H1 (cell line): ENCODE data around the gene GRIFIN. TPM values are rescaled to one million over a fixed set of nuclear protein-coding genes. Genes with fewer than 3 reads are reported as not detected.
A peak's percentile ranks its signal among the peaks of the same experiment; 100 is the strongest.

Source experiments
- CTCF ChIA-PET: fragments of 300-600 bp; sonication (Branson Sonifier 250); formaldehyde crosslinking; loops from one replicate; lab custom pipeline; 2021; ENCODE audit not compliant: partially characterized antibody; lab: Charles Lee
- POLR2A ChIA-PET: fragments of 300-600 bp; sonication (Branson Sonifier 250); formaldehyde crosslinking; loops from one replicate; lab custom pipeline; 2021; ENCODE audit warnings: inconsistent platforms; ENCODE audit not compliant: partially characterized antibody; lab: Charles Lee
- DNase-seq, 2 experiments: peaks; one replicate each; pipeline versions ENCODE4 v3.0.0 to v3.0.0-alpha.2; 2010 to 2022; ENCODE audit warnings: low spot score in 2 of 2, low read depth in 1 of 2, mixed read lengths in 1 of 2
- FAIRE-seq: peaks from 2 replicates; lab custom pipeline; 2011; peaks lifted over from hg19 to GRCh38; lab: Jason Lieb, UNC
- H2AFZ ChIP-seq: 2 replicates; pipeline ENCODE4 v1.8.1; 2012; ENCODE audit warnings: low read length, inconsistent platforms
- H2AK5ac ChIP-seq: 2 replicates; pipeline ENCODE4 v1.6.1; 2013; ENCODE audit warnings: low read depth, low read length
- H2BK120ac ChIP-seq: replicated peaks from 2 replicates; pipeline ENCODE3; 2013; ENCODE audit warnings: low read depth, low read length, inconsistent platforms
- H2BK12ac ChIP-seq: 2 replicates; pipeline ENCODE4 v1.6.1; 2013; ENCODE audit warnings: low read depth, low read length
- H2BK15ac ChIP-seq: 2 replicates; pipeline ENCODE4 v1.6.1; 2013; ENCODE audit warnings: low read length
- H2BK20ac ChIP-seq: 2 replicates; pipeline ENCODE4 v1.6.1; 2013; ENCODE audit warnings: low read length
- H2BK5ac ChIP-seq: 2 replicates; pipeline ENCODE4 v1.6.1; 2013; ENCODE audit warnings: low read depth, low read length
- H3K14ac ChIP-seq: 2 replicates; pipeline ENCODE4 v1.6.1; 2013; ENCODE audit warnings: inconsistent platforms; ENCODE audit not compliant: insufficient read length
- H3K18ac ChIP-seq: 2 replicates; pipeline ENCODE4 v1.6.1; 2013; ENCODE audit warnings: low read length; ENCODE audit errors: extremely low read depth
- H3K23ac ChIP-seq: 2 replicates; pipeline ENCODE4 v1.6.1; 2013; ENCODE audit warnings: inconsistent platforms; ENCODE audit not compliant: insufficient read length
- H3K23me2 ChIP-seq: 2 replicates; pipeline ENCODE4 v1.6.1; 2013; ENCODE audit warnings: low read depth, low read length
- H3K27ac ChIP-seq: 2 replicates; pipeline ENCODE4 v1.6.1; 2011; ENCODE audit warnings: low read depth, low read length, inconsistent platforms
- H3K27me3 ChIP-seq, 4 experiments: replicated peaks in 1 of 4; 1 replicate in 1 of 4; 2 replicates in 3 of 4; pipeline versions ENCODE4 v1.6.1 to v1.8.1; 2011 to 2013; ENCODE audit warnings: low read length in 3 of 4, mild to moderate bottlenecking in 3 of 4, inconsistent platforms in 2 of 4, mixed read lengths in 2 of 4, moderate library complexity in 1 of 4; ENCODE audit not compliant: control insufficient read depth in 3 of 4, insufficient read depth in 3 of 4; ENCODE audit errors: extremely low read depth in 1 of 4
- H3K36me3 ChIP-seq, 4 experiments: 2 replicates each; pipeline versions ENCODE4 v1.6.1 to v1.8.1; 2011 to 2013; ENCODE audit warnings: mild to moderate bottlenecking in 4 of 4, low read length in 3 of 4, moderate library complexity in 2 of 4, control low read depth in 1 of 4, inconsistent platforms in 1 of 4; ENCODE audit not compliant: insufficient read depth in 4 of 4, control insufficient read depth in 2 of 4
- H3K4ac ChIP-seq: replicated peaks from 2 replicates; pipeline ENCODE3; 2013; ENCODE audit warnings: low read length, low read depth, mixed read lengths, inconsistent platforms; ENCODE audit not compliant: insufficient read length
- H3K4me1 ChIP-seq, 4 experiments: replicated peaks in 1 of 4; 1 replicate in 1 of 4; 2 replicates in 3 of 4; pipeline versions ENCODE4 v1.6.1 to v1.8.1; 2011 to 2013; ENCODE audit warnings: low read length in 3 of 4, inconsistent platforms in 2 of 4, mixed read lengths in 1 of 4; ENCODE audit not compliant: insufficient read depth in 4 of 4, control insufficient read depth in 3 of 4
- H3K4me2 ChIP-seq, 2 experiments: 2 replicates each; pipeline versions ENCODE4 v1.6.1 to v1.8.1; 2011 to 2013; ENCODE audit warnings: low read depth in 2 of 2, low read length in 2 of 2, control low read depth in 1 of 2, inconsistent platforms in 1 of 2, mild to moderate bottlenecking in 1 of 2; ENCODE audit not compliant: insufficient read depth in 1 of 2
- H3K4me3 ChIP-seq, 4 experiments: fragments of 200-600, 300-600 bp in 1 of 4; sonication (generic), shearing (Covaris generic), sonication (Bioruptor Twin) in 1 of 4; 2 replicates each; pipeline versions ENCODE4 v1.5.1 to v1.8.1; 2011 to 2016; ENCODE audit warnings: low read length in 4 of 4, low read depth in 3 of 4, control low read depth in 2 of 4, inconsistent platforms in 2 of 4, mild to moderate bottlenecking in 2 of 4, mixed read lengths in 1 of 4, moderate library complexity in 1 of 4; ENCODE audit not compliant: insufficient read depth in 2 of 4; ENCODE audit errors: extremely low read depth in 1 of 4
- H3K56ac ChIP-seq: replicated peaks from 2 replicates; pipeline ENCODE3; 2013; ENCODE audit warnings: low read depth, mild to moderate bottlenecking, mixed read lengths, low read length, inconsistent platforms; ENCODE audit not compliant: insufficient read length
- H3K79me1 ChIP-seq: 2 replicates; pipeline ENCODE4 v1.6.1; 2013; ENCODE audit warnings: low read depth, low read length, control low read depth
- H3K79me2 ChIP-seq, 2 experiments: 2 replicates each; pipeline versions ENCODE4 v1.6.1 to v1.8.1; 2012 to 2013; ENCODE audit warnings: low read length in 2 of 2, mild to moderate bottlenecking in 2 of 2, inconsistent platforms in 1 of 2; ENCODE audit not compliant: insufficient read depth in 2 of 2, control insufficient read depth in 1 of 2
- H3K9ac ChIP-seq, 4 experiments: replicated peaks in 1 of 4; 1 replicate in 1 of 4; 2 replicates in 3 of 4; pipeline versions ENCODE4 v1.6.1 to v1.8.1; 2011 to 2013; ENCODE audit warnings: low read depth in 3 of 4, low read length in 3 of 4, control low read depth in 2 of 4, mild to moderate bottlenecking in 2 of 4, moderate library complexity in 2 of 4, inconsistent platforms in 1 of 4; ENCODE audit errors: extremely low read depth in 1 of 4
- H3K9me3 ChIP-seq, 2 experiments: 2 replicates each; pipeline versions ENCODE4 v1.6.1 to v1.8.1; 2012 to 2013; ENCODE audit warnings: mild to moderate bottlenecking in 2 of 2, moderate library complexity in 2 of 2, control low read depth in 1 of 2, inconsistent platforms in 1 of 2, low read depth in 1 of 2, low read length in 1 of 2, mixed read lengths in 1 of 2; ENCODE audit not compliant: insufficient read depth in 2 of 2
- H4K20me1 ChIP-seq, 2 experiments: replicated peaks in 1 of 2; 2 replicates each; pipeline versions ENCODE3 to v1.8.1; 2011 to 2013; ENCODE audit warnings: inconsistent platforms in 2 of 2, low read length in 2 of 2, mild to moderate bottlenecking in 1 of 2; ENCODE audit not compliant: insufficient read depth in 2 of 2, control insufficient read depth in 1 of 2
- H4K5ac ChIP-seq: 2 replicates; pipeline ENCODE4 v1.6.1; 2013; ENCODE audit warnings: low read length, low read depth, mixed read lengths, inconsistent platforms; ENCODE audit not compliant: insufficient read length
- H4K8ac ChIP-seq: 2 replicates; pipeline ENCODE4 v1.8.0; 2013; ENCODE audit warnings: mild to moderate bottlenecking, moderate library complexity, low read length, inconsistent platforms; ENCODE audit not compliant: insufficient read depth; ENCODE audit errors: extremely low read depth
- H4K91ac ChIP-seq: replicated peaks from 2 replicates; pipeline ENCODE3; 2013; ENCODE audit warnings: low read length, mixed read lengths, inconsistent platforms; ENCODE audit not compliant: insufficient read length
- GABPA ChIP-seq: IDR thresholded peaks from 2 replicates; pipeline ENCODE4 v1.6.1; 2011; ENCODE audit warnings: mild to moderate bottlenecking, low read length, moderate library complexity, borderline replicate concordance; ENCODE audit not compliant: insufficient read depth
- HDAC2 ChIP-seq, 2 experiments: fragments of 300-600 bp in 1 of 2; sonication (generic) in 1 of 2; IDR thresholded peaks; 2 replicates each; pipeline ENCODE4 v1.6.1; 2011 to 2012; ENCODE audit warnings: low read depth in 2 of 2, low read length in 2 of 2, mild to moderate bottlenecking in 2 of 2, moderate library complexity in 2 of 2, borderline replicate concordance in 1 of 2, inconsistent platforms in 1 of 2
- JUN ChIP-seq: IDR thresholded peaks from 2 replicates; pipeline ENCODE4 v1.6.1; 2011; ENCODE audit warnings: low read depth, mild to moderate bottlenecking, improper control_type of control experiment, low read length
- POLR2A ChIP-seq, 2 experiments: IDR thresholded peaks; 1 replicate in 1 of 2; 2 replicates in 1 of 2; pipeline ENCODE4 v1.6.1; 2011; ENCODE audit warnings: low read depth in 2 of 2, low read length in 2 of 2, mild to moderate bottlenecking in 2 of 2; ENCODE audit errors: control extremely low read depth in 1 of 2
- RBBP5 ChIP-seq: IDR thresholded peaks from 2 replicates; pipeline ENCODE4 v1.7.1; 2012; ENCODE audit warnings: low read depth, mild to moderate bottlenecking, inconsistent platforms, low read length, moderate library complexity, borderline replicate concordance
- SIRT6 ChIP-seq: IDR thresholded peaks from one replicate; pipeline ENCODE4 v1.7.1; 2012; ENCODE audit warnings: low read length, inconsistent platforms
- SIX5 ChIP-seq: IDR thresholded peaks from 2 replicates; pipeline ENCODE4 v1.6.1; 2011; ENCODE audit warnings: mild to moderate bottlenecking, low read depth, low read length
- SUZ12 ChIP-seq: fragments of 200-600 bp; sonication (generic); IDR thresholded peaks from 2 replicates; pipeline ENCODE4 v1.6.1; 2012; ENCODE audit warnings: mild to moderate bottlenecking, inconsistent platforms, low read length, moderate library complexity, mixed read lengths
- TCF12 ChIP-seq: IDR thresholded peaks from 2 replicates; pipeline ENCODE4 v1.6.1; 2011; ENCODE audit warnings: low read depth, mild to moderate bottlenecking, low read length
- TEAD4 ChIP-seq: IDR thresholded peaks from 2 replicates; pipeline ENCODE4 v1.6.1; 2012; ENCODE audit warnings: low read depth, low read length, inconsistent platforms, mixed read lengths
- WGBS, 2 experiments: shearing (Covaris generic) in 1 of 2; methylation state at CpG; one replicate each; pipeline versions ENCODE4 v1.1.6 to v1.1.7; 2013 to 2015; ENCODE audit warnings: low lambda C conversion rate in 2 of 2, mixed read lengths in 2 of 2, inconsistent platforms in 1 of 2, low coverage in 1 of 2, missing lambda C conversion rate in 1 of 2; ENCODE audit not compliant: insufficient replicate concordance in 2 of 2, insufficient coverage in 1 of 2, insufficient read length in 1 of 2; ENCODE audit errors: extremely low coverage in 1 of 2, missing lambda C conversion rate in 1 of 2; 5-methylcytosine and 5-hydroxymethylcytosine counted together
- polyA plus RNA-seq, 7 experiments: library from polyadenylated mRNA; depleted of rRNA in 3 of 7; stranded (reverse) in 5 of 7; unstranded in 2 of 7; fragments of >200 nt in 5 of 7; fragments of 200-250 nt in 2 of 7; gene quantifications; 1 replicate in 5 of 7; 2 replicates in 1 of 7; 4 replicates in 1 of 7; pipeline versions ENCODE4 v1.2.1 to v1.2.3, GENCODE V29; 2011 to 2013; ENCODE audit warnings: missing spikeins in 2 of 7, mixed read lengths in 2 of 7
- total RNA-seq: library from RNA; stranded (reverse); fragmentation: NEBNext Ultra II Directional; extraction: Animal tissue kit (Norgen Biotek cat#: 25700); gene quantifications from 2 replicates; pipeline ENCODE4 v1.2.1, GENCODE V29; 2021

Gene GRIFIN
- total and polyA plus RNA-seq, 2 of the 8 experiments (the other 6 are each of a cell fraction or from before 2014, with no cell fraction given): not detected

- H4K5ac ChIP-seq: no peak overlapping the region
- no peak overlapping the region for H3K9ac ChIP-seq
- H3K14ac ChIP-seq: no peak overlapping the region
- no peaks in the 10 kb centered on the region for H4K20me1 ChIP-seq
- no peak overlapping the region for H3K4me3 ChIP-seq
- H2AK5ac ChIP-seq: no peak overlapping the region
- H3K36me3 ChIP-seq: no peaks in the 10 kb centered on the region
- no peaks in the 10 kb centered on the region for H3K79me2 ChIP-seq
- no peak for FAIRE-seq
- no peak overlapping the region for H3K23ac ChIP-seq
- H3K23me2 ChIP-seq: no peaks in the 10 kb centered on the region; the same call in 1 of the 2 replicates
- DNase-seq: no peak
- CTCF ChIA-PET: interaction anchor here (0.6 to 15.9 kb wide), 11 partner anchors 9 to 200 kb away, joined by 3 to 266 read pairs (median 3); no protein-coding TSS in a partner anchor
- H2BK20ac ChIP-seq: 0 out of 2 replicates have a peak overlapping the region, but pooled peaks have one; percentile 80
- H4K8ac ChIP-seq: peak overlapping the region; percentile 86
- no peak overlapping the region for H3K27ac ChIP-seq
- H3K18ac ChIP-seq: peak overlapping the region; percentile 13; the same call in 1 of the 2 replicates
- H3K56ac ChIP-seq: no peak overlapping the region
- H3K79me1 ChIP-seq: no peaks in the 10 kb centered on the region
- TF ChIP-seq RBBP5 (no peak), TEAD4 (no peak), HDAC2 (IDR thresholded peaks at IDR 0.05; ENCODE audit: borderline replicate concordance in 1 of 2, low read depth in 2 of 2, low read length in 2 of 2) (no peak), SIRT6 (no peak), POLR2A (IDR thresholded peaks at IDR 0.05; ENCODE audit: control extremely low read depth in 1 of 2, low read depth in 2 of 2, low read length in 2 of 2) (no peak), JUN (no peak), SIX5 (no peak), GABPA (no peak), SUZ12 (no peak), TCF12 (no peak)
- H4K91ac ChIP-seq: peak overlapping the region; percentile 93
- peak overlapping the region; percentile 99 for H3K4ac ChIP-seq
- no peaks in the 10 kb centered on the region; a peak in 2 of 7 replicates for H3K27me3 ChIP-seq
- H2BK120ac ChIP-seq: peak overlapping the region; percentile 76
- H3K9me3 ChIP-seq: no peaks in the 10 kb centered on the region
- H2AFZ ChIP-seq: no peak overlapping the region
- POLR2A ChIA-PET: interaction anchor here (0.8 to 1.3 kb wide), 5 partner anchors 9 to 69 kb away, joined by 3 to 5 read pairs (median 3); no protein-coding TSS in a partner anchor
- WGBS, 2 experiments: 91% methylated on average over 27 of the region's 28 CpGs; no CpG with 5 or more reads in 1 of the 2 experiments
- H3K4me2 ChIP-seq: no peak overlapping the region
- peak overlapping the region; percentile 97; the same call in 1 of the 2 replicates for H2BK12ac ChIP-seq
- peak overlapping the region; percentile 46; the same call in 1 of the 2 replicates for H2BK15ac ChIP-seq
- H3K4me1 ChIP-seq: peaks cover 0 to 40% (median 23%) of the 10 kb centered on the region in 4 experiments; a peak in 6 of 7 replicates
- peak overlapping the region; percentile 95; the same call in 1 of the 2 replicates for H2BK5ac ChIP-seq
These were observed 1.2 kb downstream of the GRIFIN start for GRCh38 chr7:2474813-2475677.
